Mucosa of descending colon (tissue), 3 donors: ENCODE measurements around the gene ADCY9. TPM values are rescaled to one million over a fixed set of nuclear protein-coding genes. Genes with fewer than 3 reads are reported as not detected.

Experiments used
- ATAC-seq: fragments of 200-7000 bp; cut with Tn5 transposase; one replicate; pipeline ENCODE4 v1.9.1; 2020; ENCODE audit warnings: mild to moderate bottlenecking, moderate library complexity
- DNase-seq, 3 donors: peaks; one replicate each; pipeline ENCODE4 v3.0.0-alpha.2; 2020
- H3K36me3 ChIP-seq: fragments of 200-600 bp; one replicate; pipeline ENCODE4 v1.8.0; 2021; ENCODE audit warnings: low read depth, mild to moderate bottlenecking
- H3K4me1 ChIP-seq: fragments of 200-600 bp; one replicate; pipeline ENCODE4 v1.8.0; 2021; ENCODE audit warnings: low read depth, mild to moderate bottlenecking
- H3K4me3 ChIP-seq: fragments of 200-600 bp; one replicate; pipeline ENCODE4 v1.8.0; 2021; ENCODE audit warnings: mild to moderate bottlenecking
- H3K9me3 ChIP-seq: fragments of 200-600 bp; one replicate; pipeline ENCODE4 v1.8.0; 2021; ENCODE audit warnings: mild to moderate bottlenecking
- intact Hi-C, 2 donors: fragments of 100-400 bp; cut with DNase I in 1 of 2; cut with micrococcal nuclease in 1 of 2; formaldehyde crosslinking; loops; one replicate each; pipeline versions ENCODE4 v1.11.0 to v1.11.1; 2022; cut with DNase I, micrococcal nuclease
- total RNA-seq, 3 donors: library from RNA; stranded (reverse); fragmentation: NEBNext Ultra II Directional in 2 of 3; extraction: Animal tissue kit (Norgen Biotek cat#: 25700) in 2 of 3; gene quantifications; one replicate each; pipeline versions ENCODE4 v1.2.1 to v1.2.4, GENCODE V29; 2021 to 2023
- TF ChIP-seq, protein P1 (sequence below): fragments of 200-600 bp; IDR thresholded peaks from one replicate; pipeline ENCODE4 v1.8.0; 2022; ENCODE audit warnings: antibody characterized with exemption, mild to moderate bottlenecking
- donor health status: DM: no; HTN: no; CAD: no; lungs with moderate emphysema.
- donor health status: DM: no; HTN: no; CAD: no.
- donor health status: DM: no; HTN: yes; CAD: no.

Gene ADCY9
- total RNA-seq, 3 donors from 2014 or later: 30.0 to 50.8 (median 41.8) TPM

- TF ChIP-seq, protein P1, sequence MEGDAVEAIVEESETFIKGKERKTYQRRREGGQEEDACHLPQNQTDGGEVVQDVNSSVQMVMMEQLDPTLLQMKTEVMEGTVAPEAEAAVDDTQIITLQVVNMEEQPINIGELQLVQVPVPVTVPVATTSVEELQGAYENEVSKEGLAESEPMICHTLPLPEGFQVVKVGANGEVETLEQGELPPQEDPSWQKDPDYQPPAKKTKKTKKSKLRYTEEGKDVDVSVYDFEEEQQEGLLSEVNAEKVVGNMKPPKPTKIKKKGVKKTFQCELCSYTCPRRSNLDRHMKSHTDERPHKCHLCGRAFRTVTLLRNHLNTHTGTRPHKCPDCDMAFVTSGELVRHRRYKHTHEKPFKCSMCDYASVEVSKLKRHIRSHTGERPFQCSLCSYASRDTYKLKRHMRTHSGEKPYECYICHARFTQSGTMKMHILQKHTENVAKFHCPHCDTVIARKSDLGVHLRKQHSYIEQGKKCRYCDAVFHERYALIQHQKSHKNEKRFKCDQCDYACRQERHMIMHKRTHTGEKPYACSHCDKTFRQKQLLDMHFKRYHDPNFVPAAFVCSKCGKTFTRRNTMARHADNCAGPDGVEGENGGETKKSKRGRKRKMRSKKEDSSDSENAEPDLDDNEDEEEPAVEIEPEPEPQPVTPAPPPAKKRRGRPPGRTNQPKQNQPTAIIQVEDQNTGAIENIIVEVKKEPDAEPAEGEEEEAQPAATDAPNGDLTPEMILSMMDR: no peak
- no peaks in the 10 kb centered on the region for H3K9me3 ChIP-seq
- H3K36me3 ChIP-seq: no peaks in the 10 kb centered on the region
- H3K4me1 ChIP-seq: peaks cover 47% of the 10 kb centered on the region
- no peak overlapping the region for H3K4me3 ChIP-seq
- ATAC-seq (peak; percentile 59), DNase-seq (peak; percentile 51 to 65 (median 54))
- intact Hi-C loops: no loop called here
Measured at GRCh38 chr16:4019371-4019791, 96.9 kb downstream of the ADCY9 start.

DNA sequence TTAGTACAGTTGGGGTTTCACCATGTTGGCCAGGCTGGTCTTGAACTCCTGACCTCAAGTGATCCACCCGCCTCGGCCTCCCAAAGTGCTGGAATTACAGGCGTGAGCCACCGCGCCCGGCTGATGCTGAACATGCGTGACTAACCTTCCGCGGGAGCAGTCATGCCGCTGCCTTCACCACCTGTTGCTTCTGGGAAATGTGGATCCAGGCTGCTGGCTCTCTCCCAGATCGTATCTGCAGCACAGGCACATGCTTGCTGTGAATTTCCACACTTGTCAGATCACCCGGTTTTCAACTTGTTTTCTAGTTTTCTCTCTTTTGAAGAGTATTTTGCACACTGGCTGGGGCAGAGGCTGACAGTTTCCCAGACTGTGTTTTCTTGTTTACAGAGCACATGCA, 97.9 kb downstream of the ADCY9 start:
- ATAC-seq: no peak
- intact Hi-C loops: no loop called here
- Histone ChIP-seq H3K36me3 (no peaks in the 10 kb centered on the region), H3K4me3 (no peak overlapping the region), H3K4me1 (peaks cover 52% of the 10 kb centered on the region), H3K9me3 (no peaks in the 10 kb centered on the region)
- peak; percentile 52 to 61 (median 57) for DNase-seq
- TF ChIP-seq, protein P1: no peak

GRCh38 chr16:4017807-4018206, 98.4 kb downstream of the ADCY9 start:
- Histone ChIP-seq H3K4me1 (peaks cover 51% of the 10 kb centered on the region), H3K4me3 (no peak overlapping the region), H3K9me3 (no peaks in the 10 kb centered on the region), H3K36me3 (no peaks in the 10 kb centered on the region)
- TF ChIP-seq, protein P1: no peak
- intact Hi-C loops: no loop called here
- no peak for ATAC-seq
- peak in 2 of 3 donors; percentile 47 to 59 for DNase-seq

DNA sequence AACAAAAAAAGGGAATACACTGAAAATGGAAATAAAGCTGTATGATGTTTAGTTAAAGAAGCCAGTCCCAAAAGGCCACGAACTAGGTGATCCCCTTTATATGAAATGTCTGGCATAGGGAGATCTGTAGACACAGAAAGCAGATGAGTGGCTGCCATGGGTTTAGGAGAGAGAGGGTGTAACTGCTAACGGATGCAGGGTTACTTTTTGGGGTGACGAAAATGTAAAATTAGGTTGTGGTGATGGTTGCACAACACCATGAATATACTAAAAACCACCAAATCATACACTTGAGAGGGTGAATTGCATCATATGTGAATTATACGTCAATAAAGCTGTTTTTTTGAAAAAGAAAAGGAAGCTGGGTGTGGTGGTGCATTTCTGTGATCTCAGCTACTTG, 99.6 kb downstream of the ADCY9 start:
- TF ChIP-seq, protein P1: no peak
- no peaks in the 10 kb centered on the region for H3K36me3 ChIP-seq
- peaks cover 41% of the 10 kb centered on the region for H3K4me1 ChIP-seq
- ATAC-seq (no peak), DNase-seq (no peak)
- H3K4me3 ChIP-seq: no peak overlapping the region
- intact Hi-C loops: no loop called here
- no peaks in the 10 kb centered on the region for H3K9me3 ChIP-seq

DNA sequence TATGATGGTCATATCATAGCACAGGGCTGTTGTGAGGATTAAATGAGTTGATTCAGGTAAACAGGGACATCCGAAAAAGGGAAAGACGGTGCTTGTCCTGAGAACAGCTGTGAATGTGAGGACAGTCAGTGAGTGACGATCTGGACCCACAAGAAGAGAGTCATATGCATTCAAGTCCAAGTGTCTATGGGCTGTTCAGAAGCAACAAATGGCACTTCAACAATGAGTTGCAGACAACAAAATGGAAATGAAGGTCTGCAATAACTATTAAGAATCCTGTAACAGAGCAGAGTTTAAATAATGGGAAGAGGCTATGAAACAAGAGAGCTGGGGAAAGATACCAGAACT, 100.3 kb downstream of the ADCY9 start:
- H3K9me3 ChIP-seq: no peaks in the 10 kb centered on the region
- intact Hi-C loops: no loop called here
- TF ChIP-seq, protein P1: no peak
- no peak overlapping the region for H3K4me3 ChIP-seq
- DNase-seq (no peak), ATAC-seq (no peak)
- H3K4me1 ChIP-seq: peaks cover 38% of the 10 kb centered on the region
- H3K36me3 ChIP-seq: no peaks in the 10 kb centered on the region
